ENCODE data around the gene LYVE1. TPM values are rescaled to one million over a fixed set of nuclear protein-coding genes. Genes with fewer than 3 reads are reported as not detected.
A peak's percentile ranks its signal among the peaks of the same experiment; 100 is the strongest.

The LYVE1 gene
- total and polyA plus RNA-seq, 7 donors: 5.2 to 37.0 (median 17.4) TPM

DNA sequence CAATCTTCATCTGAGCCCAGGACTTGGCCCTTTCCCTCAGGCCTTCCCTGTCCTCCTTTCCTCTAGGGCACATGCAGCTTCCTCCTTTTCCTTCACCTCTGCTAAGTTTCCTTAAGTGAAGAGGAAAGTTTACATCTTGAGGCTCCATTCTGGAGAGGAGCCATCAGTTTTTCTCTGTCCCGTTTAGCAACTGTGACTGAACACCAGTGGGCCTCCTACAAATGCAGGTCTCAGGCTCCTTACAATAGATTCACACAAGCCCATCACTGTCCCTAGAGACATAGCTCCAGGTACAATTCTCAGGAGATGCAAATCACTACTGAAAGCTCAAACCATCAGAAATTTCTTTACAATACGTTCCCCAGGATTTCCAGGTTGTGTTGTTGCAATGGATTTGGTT lies 23.3 kb upstream of the LYVE1 start:
- TF ChIP-seq, protein P1, sequence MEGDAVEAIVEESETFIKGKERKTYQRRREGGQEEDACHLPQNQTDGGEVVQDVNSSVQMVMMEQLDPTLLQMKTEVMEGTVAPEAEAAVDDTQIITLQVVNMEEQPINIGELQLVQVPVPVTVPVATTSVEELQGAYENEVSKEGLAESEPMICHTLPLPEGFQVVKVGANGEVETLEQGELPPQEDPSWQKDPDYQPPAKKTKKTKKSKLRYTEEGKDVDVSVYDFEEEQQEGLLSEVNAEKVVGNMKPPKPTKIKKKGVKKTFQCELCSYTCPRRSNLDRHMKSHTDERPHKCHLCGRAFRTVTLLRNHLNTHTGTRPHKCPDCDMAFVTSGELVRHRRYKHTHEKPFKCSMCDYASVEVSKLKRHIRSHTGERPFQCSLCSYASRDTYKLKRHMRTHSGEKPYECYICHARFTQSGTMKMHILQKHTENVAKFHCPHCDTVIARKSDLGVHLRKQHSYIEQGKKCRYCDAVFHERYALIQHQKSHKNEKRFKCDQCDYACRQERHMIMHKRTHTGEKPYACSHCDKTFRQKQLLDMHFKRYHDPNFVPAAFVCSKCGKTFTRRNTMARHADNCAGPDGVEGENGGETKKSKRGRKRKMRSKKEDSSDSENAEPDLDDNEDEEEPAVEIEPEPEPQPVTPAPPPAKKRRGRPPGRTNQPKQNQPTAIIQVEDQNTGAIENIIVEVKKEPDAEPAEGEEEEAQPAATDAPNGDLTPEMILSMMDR (IDR thresholded peaks at IDR 0.05): no peak
- no peak overlapping the region for H3K4me3 ChIP-seq
- H3K36me3 ChIP-seq (ENCODE audit: insufficient read depth in 1 of 2, low read depth in 1 of 2): no peaks in the 10 kb centered on the region
- H3K4me1 ChIP-seq: peaks cover 13% of the 10 kb centered on the region
- DNase-seq (no peak), ATAC-seq (no peak)
- H3K27ac ChIP-seq: no peak overlapping the region
- no peaks in the 10 kb centered on the region for H3K27me3 ChIP-seq (ENCODE audit: insufficient read depth in 3 of 3, low read length in 2 of 3)
- intact Hi-C loops (cut with DNase I): no loop called here
- 57 to 67% (median 57%) methylated on average over 2 of the region's 2 CpGs for WGBS, 3 donors
- H3K9me3 ChIP-seq: no peaks in the 10 kb centered on the region

DNA sequence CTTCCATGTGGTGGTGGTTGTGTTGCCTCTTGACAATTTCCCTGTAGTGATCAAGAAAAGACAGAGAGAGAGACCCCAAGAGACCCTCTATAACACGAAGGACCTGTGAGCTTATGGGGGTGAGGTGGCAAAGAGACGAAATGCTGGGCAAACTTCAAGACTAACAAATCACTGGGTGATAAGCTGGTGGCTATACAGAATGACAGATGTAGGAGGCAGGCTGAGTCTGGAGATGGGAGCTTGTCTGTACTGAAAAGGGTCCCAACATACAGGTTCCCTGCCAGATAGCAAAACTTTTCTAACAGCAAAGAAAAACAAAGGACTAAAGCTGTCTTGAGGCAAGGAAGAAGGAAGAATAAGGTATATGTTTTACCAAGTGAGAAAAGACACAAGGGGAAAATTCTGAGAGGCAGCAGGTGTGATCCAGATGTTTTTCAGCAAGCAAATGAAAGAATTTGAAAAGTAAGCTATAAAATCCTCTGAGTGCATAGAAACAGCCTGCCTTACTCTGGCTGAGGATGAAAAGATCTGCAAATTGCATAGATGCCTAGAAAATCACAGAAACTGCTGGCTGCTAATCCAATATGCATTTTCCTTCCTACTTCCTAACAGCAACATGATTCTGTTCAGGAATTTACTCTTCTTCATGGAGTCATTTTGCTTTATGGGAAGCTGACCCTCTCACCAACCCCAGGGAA lies 21.9 kb upstream of the LYVE1 start:
- Histone ChIP-seq H3K27ac (no peak overlapping the region), H3K36me3 (ENCODE audit: insufficient read depth in 1 of 2, low read depth in 1 of 2) (no peaks in the 10 kb centered on the region), H3K4me3 (no peak overlapping the region), H3K9me3 (no peaks in the 10 kb centered on the region), H3K4me1 (peaks cover 17% of the 10 kb centered on the region), H3K27me3 (ENCODE audit: insufficient read depth in 3 of 3, low read length in 2 of 3) (no peaks in the 10 kb centered on the region)
- DNase-seq: no peak
- ATAC-seq: no peak
- intact Hi-C loops (cut with DNase I): no loop called here
- TF ChIP-seq, protein P1 (IDR thresholded peaks at IDR 0.05): no peak
- 66 to 71% (median 71%) methylated on average over 2 of the region's 2 CpGs for WGBS, 3 donors

- Histone ChIP-seq H3K27me3 (ENCODE audit: insufficient read depth in 3 of 3, low read length in 2 of 3) (no peaks in the 10 kb centered on the region), H3K36me3 (ENCODE audit: insufficient read depth in 1 of 2, low read depth in 1 of 2) (no peaks in the 10 kb centered on the region), H3K27ac (no peak overlapping the region), H3K4me3 (no peak overlapping the region), H3K9me3 (no peaks in the 10 kb centered on the region), H3K4me1 (peaks cover 19% of the 10 kb centered on the region)
- no peak for DNase-seq
- 76 to 96% (median 91%) methylated on average over 2 of the region's 2 CpGs for WGBS, 3 donors
- intact Hi-C loops (cut with DNase I): no loop called here
- ATAC-seq: no peak
- TF ChIP-seq, protein P1 (IDR thresholded peaks at IDR 0.05): no peak
Measured at GRCh38 chr11:10588904-10589303, 20.4 kb upstream of the LYVE1 start.

GRCh38 chr11:10587995-10588394 lies 19.5 kb upstream of the LYVE1 start:
- no peaks in the 10 kb centered on the region for H3K36me3 ChIP-seq (ENCODE audit: insufficient read depth in 1 of 2, low read depth in 1 of 2)
- no peaks in the 10 kb centered on the region for H3K27me3 ChIP-seq (ENCODE audit: insufficient read depth in 3 of 3, low read length in 2 of 3)
- DNase-seq (no peak), ATAC-seq (no peak)
- 91 to 94% (median 91%) methylated on average over 3 of the region's 3 CpGs for WGBS, 3 donors
- TF ChIP-seq, protein P1 (IDR thresholded peaks at IDR 0.05): no peak
- H3K4me1 ChIP-seq: peaks cover 25% of the 10 kb centered on the region
- H3K4me3 ChIP-seq: no peak overlapping the region
- no peak overlapping the region for H3K27ac ChIP-seq
- intact Hi-C loops (cut with DNase I): no loop called here
- H3K9me3 ChIP-seq: no peaks in the 10 kb centered on the region

DNA sequence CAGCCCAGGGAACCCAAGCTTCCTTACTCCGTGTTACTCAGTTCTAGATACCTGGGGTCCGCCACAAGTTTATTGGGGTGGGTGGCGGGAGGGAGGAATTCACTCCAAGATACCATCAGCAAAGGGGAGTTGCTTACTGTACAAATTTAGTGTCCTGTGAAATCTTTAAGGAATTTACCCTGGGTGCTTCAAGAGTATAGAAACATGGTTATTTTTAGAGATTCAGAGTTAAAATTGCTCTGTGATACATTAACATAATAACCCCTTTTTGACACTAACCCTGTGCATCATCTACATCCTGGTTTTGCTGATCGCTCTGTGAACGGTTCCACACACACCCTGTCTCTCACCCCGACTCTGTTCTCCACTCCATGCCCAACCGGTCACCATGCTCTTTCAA lies 18.9 kb upstream of the LYVE1 start:
- H3K27me3 ChIP-seq (ENCODE audit: insufficient read depth in 3 of 3, low read length in 2 of 3): no peaks in the 10 kb centered on the region
- no peak overlapping the region for H3K4me3 ChIP-seq
- H3K36me3 ChIP-seq (ENCODE audit: insufficient read depth in 1 of 2, low read depth in 1 of 2): no peaks in the 10 kb centered on the region
- 85 to 90% (median 89%) methylated on average over 7 of the region's 7 CpGs for WGBS, 3 donors
- H3K27ac ChIP-seq: no peak overlapping the region
- peaks cover 21% of the 10 kb centered on the region for H3K4me1 ChIP-seq
- TF ChIP-seq, protein P1 (IDR thresholded peaks at IDR 0.05): no peak
- DNase-seq (no peak), ATAC-seq (peak in 1 of 4 donors; percentile 16)
- intact Hi-C loops (cut with DNase I): no loop called here
- no peaks in the 10 kb centered on the region for H3K9me3 ChIP-seq
